Astrocyte (in vitro differentiated cells and primary cell): Measurements from ENCODE around the gene PRX.

Experiments
- EZH2 ChIP-seq: IDR thresholded peaks from 2 replicates; pipeline ENCODE4 v1.6.1; 2012; ENCODE audit warnings: mild to moderate bottlenecking, low read length, inconsistent platforms; ENCODE audit not compliant: insufficient read depth
- TF ChIP-seq, protein P1 (sequence below): IDR thresholded peaks from 2 replicates; pipeline ENCODE4 v1.5.1; 2011; ENCODE audit warnings: low read depth, mild to moderate bottlenecking, inconsistent platforms, low read length, moderate library complexity; ENCODE audit not compliant: insufficient read depth

GRCh38 chr19:40357640-40358039 is 55.5 kb downstream of the PRX start:
- no peak for TF ChIP-seq EZH2
- TF ChIP-seq, protein P1, sequence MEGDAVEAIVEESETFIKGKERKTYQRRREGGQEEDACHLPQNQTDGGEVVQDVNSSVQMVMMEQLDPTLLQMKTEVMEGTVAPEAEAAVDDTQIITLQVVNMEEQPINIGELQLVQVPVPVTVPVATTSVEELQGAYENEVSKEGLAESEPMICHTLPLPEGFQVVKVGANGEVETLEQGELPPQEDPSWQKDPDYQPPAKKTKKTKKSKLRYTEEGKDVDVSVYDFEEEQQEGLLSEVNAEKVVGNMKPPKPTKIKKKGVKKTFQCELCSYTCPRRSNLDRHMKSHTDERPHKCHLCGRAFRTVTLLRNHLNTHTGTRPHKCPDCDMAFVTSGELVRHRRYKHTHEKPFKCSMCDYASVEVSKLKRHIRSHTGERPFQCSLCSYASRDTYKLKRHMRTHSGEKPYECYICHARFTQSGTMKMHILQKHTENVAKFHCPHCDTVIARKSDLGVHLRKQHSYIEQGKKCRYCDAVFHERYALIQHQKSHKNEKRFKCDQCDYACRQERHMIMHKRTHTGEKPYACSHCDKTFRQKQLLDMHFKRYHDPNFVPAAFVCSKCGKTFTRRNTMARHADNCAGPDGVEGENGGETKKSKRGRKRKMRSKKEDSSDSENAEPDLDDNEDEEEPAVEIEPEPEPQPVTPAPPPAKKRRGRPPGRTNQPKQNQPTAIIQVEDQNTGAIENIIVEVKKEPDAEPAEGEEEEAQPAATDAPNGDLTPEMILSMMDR, result no peak
